GM23248 (cell line): Measurements from ENCODE around the gene SH3GLB1.

Source experiments
- EZH2 ChIP-seq: fragments of 200-600 bp; sonication (generic); IDR thresholded peaks from 2 replicates; pipeline ENCODE4 v1.6.1; 2018; ENCODE audit warnings: antibody characterized with exemption, mild to moderate bottlenecking; ENCODE audit not compliant: insufficient read depth, poor library complexity, severe bottlenecking
- EZH2phosphoT487 ChIP-seq: fragments of 200-600 bp; sonication (generic); IDR thresholded peaks from 2 replicates; pipeline ENCODE4 v1.6.1; 2018; ENCODE audit warnings: antibody characterized with exemption, moderate library complexity, mild to moderate bottlenecking, low read depth; ENCODE audit not compliant: insufficient read depth

GRCh38 chr1:86774305-86775295, 70.2 kb downstream of the SH3GLB1 start:
- TF ChIP-seq EZH2 (no peak), EZH2phosphoT487 (no peak)
